Mammary epithelial cell (primary cell): ENCODE data around the gene FRA10AC1.

ENCODE experiments used
- CTCF ChIP-seq, 2 donors: IDR thresholded peaks in 1 of 2; conservative IDR thresholded peaks in 1 of 2; 2 replicates each; pipeline ENCODE4 v1.5.1; 2011 to 2012; ENCODE audit warnings: inconsistent platforms in 2 of 2, low read length in 2 of 2, mild to moderate bottlenecking in 2 of 2, control low read depth in 1 of 2, low read depth in 1 of 2; ENCODE audit not compliant: insufficient read depth in 1 of 2; ENCODE audit errors: extremely low read depth in 1 of 2
- EZH2 ChIP-seq: IDR thresholded peaks from 2 replicates; pipeline ENCODE4 v1.6.1; 2012; ENCODE audit warnings: low read length, inconsistent platforms, borderline replicate concordance

GRCh38 chr10:93749218-93749799 lies 46.9 kb upstream of the FRA10AC1 start:
- TF ChIP-seq CTCF (conservative IDR thresholded peaks at IDR 0.05 in 1 of 2, IDR thresholded peaks at IDR 0.05 in 1 of 2; ENCODE audit: extremely low read depth in 1 of 2, insufficient read depth in 1 of 2, low read depth in 1 of 2, low read length in 2 of 2) (no peak), EZH2 (no peak)
